Calu3 (cell line): ENCODE results near the gene PSMB2. TPM values are rescaled to one million over a fixed set of nuclear protein-coding genes. Genes with fewer than 3 reads are reported as not detected.

ENCODE experiments used
- BruUV-seq: library from RNA; stranded (reverse); fragments of 400-500 nt; replicated peaks from 2 replicates; lab custom pipeline; 2021; lab: Mats Ljungman, UMichigan
- CTCF ChIA-PET: fragments of 300-600 bp; sonication (Branson Sonifier 250); formaldehyde crosslinking; loops from one replicate; lab custom pipeline; 2022; ENCODE audit warnings: antibody characterized with exemption; lab: Charles Lee
- DNase-seq: peaks from one replicate; pipeline ENCODE4 v3.0.0; 2022
- H3K27ac Mint-ChIP-seq: one replicate; pipeline ENCODE4 v1.8.0; 2022; ENCODE audit warnings: mixed read lengths; ENCODE audit not compliant: unreplicated experiment
- H3K27me3 Mint-ChIP-seq: one replicate; pipeline ENCODE4 v1.8.0; 2022; ENCODE audit warnings: mixed read lengths; ENCODE audit not compliant: unreplicated experiment
- H3K36me3 Mint-ChIP-seq: one replicate; pipeline ENCODE4 v1.8.0; 2022; ENCODE audit warnings: mild to moderate bottlenecking, moderate library complexity, mixed read lengths; ENCODE audit not compliant: insufficient read depth, unreplicated experiment
- H3K4me1 Mint-ChIP-seq: one replicate; pipeline ENCODE4 v1.8.0; 2022; ENCODE audit warnings: mild to moderate bottlenecking, low read depth, mixed read lengths; ENCODE audit not compliant: unreplicated experiment
- H3K4me3 Mint-ChIP-seq: one replicate; pipeline ENCODE4 v1.8.0; 2022; ENCODE audit warnings: mild to moderate bottlenecking, low read depth, moderate library complexity, mixed read lengths; ENCODE audit not compliant: unreplicated experiment
- H3K9me3 Mint-ChIP-seq: one replicate; pipeline ENCODE4 v1.8.0; 2022; ENCODE audit warnings: low read depth, mixed read lengths; ENCODE audit not compliant: unreplicated experiment
- CTCF ChIP-seq: fragments of 200-600 bp; IDR thresholded peaks from one replicate; pipeline ENCODE4 v1.8.0; 2022; ENCODE audit warnings: antibody characterized with exemption; ENCODE audit not compliant: unreplicated experiment
- intact Hi-C: fragments of 100-400 bp; cut with micrococcal nuclease; formaldehyde crosslinking; loops from one replicate; pipeline ENCODE4 v1.10.0; 2022; ENCODE audit not compliant: unreplicated experiment
- total RNA-seq: library from RNA; stranded (reverse); gene quantifications from 2 replicates; pipeline ENCODE4 v1.2.3, GENCODE V29; 2022

PSMB2 gene
- total RNA-seq, 1 experiment from 2014 or later = 109 TPM

GRCh38 chr1:35657851-35658250 lies 16.5 kb upstream of the PSMB2 start:
- CTCF ChIA-PET = no interaction called here
- H3K9me3 Mint-ChIP-seq = no peaks in the 10 kb centered on the region
- H3K27ac Mint-ChIP-seq = no peak overlapping the region
- H3K4me3 Mint-ChIP-seq = no peak overlapping the region
- DNase-seq = no peak
- TF ChIP-seq CTCF = no peak
- no peaks in the 10 kb centered on the region for H3K4me1 Mint-ChIP-seq
- H3K36me3 Mint-ChIP-seq = no peaks in the 10 kb centered on the region
- H3K27me3 Mint-ChIP-seq = peaks cover 71% of the 10 kb centered on the region
- no TSS peak for BruUV-seq
- intact Hi-C loops = no loop called here

- BruUV-seq = no TSS peak
- H3K27me3 Mint-ChIP-seq = peaks cover 77% of the 10 kb centered on the region
- no peak for DNase-seq
- H3K9me3 Mint-ChIP-seq = no peaks in the 10 kb centered on the region
- H3K36me3 Mint-ChIP-seq = no peaks in the 10 kb centered on the region
- CTCF ChIA-PET = interaction anchor here (0.5 kb wide), 1 partner anchor 651 kb away, joined by 4 read pairs; no protein-coding TSS in a partner anchor
- H3K4me3 Mint-ChIP-seq = no peak overlapping the region
- no peak for TF ChIP-seq CTCF
- intact Hi-C loops = no loop called here
- no peaks in the 10 kb centered on the region for H3K4me1 Mint-ChIP-seq
- no peak overlapping the region for H3K27ac Mint-ChIP-seq
Observed at GRCh38 chr1:35656863-35657232, 15.5 kb upstream of the PSMB2 start.

GRCh38 chr1:35656148-35656862 lies 15.0 kb upstream of the PSMB2 start:
- CTCF ChIA-PET = no interaction called here
- no peak overlapping the region for H3K4me3 Mint-ChIP-seq
- H3K9me3 Mint-ChIP-seq = no peaks in the 10 kb centered on the region
- no peak for TF ChIP-seq CTCF
- intact Hi-C loops = no loop called here
- no peak for DNase-seq
- H3K27ac Mint-ChIP-seq = no peak overlapping the region
- H3K36me3 Mint-ChIP-seq = no peaks in the 10 kb centered on the region
- no TSS peak for BruUV-seq
- peaks cover 81% of the 10 kb centered on the region for H3K27me3 Mint-ChIP-seq
- H3K4me1 Mint-ChIP-seq = no peaks in the 10 kb centered on the region

- no peaks in the 10 kb centered on the region for H3K36me3 Mint-ChIP-seq
- no peak overlapping the region for H3K27ac Mint-ChIP-seq
- BruUV-seq = no TSS peak
- no peak for DNase-seq
- H3K9me3 Mint-ChIP-seq = no peaks in the 10 kb centered on the region
- no peak for TF ChIP-seq CTCF
- intact Hi-C loops = no loop called here
- CTCF ChIA-PET = interaction anchor here (0.6 kb wide), 1 partner anchor 10 kb away, joined by 3 read pairs; no protein-coding TSS in a partner anchor
- no peaks in the 10 kb centered on the region for H3K4me1 Mint-ChIP-seq
- peaks cover 81% of the 10 kb centered on the region for H3K27me3 Mint-ChIP-seq
- H3K4me3 Mint-ChIP-seq = no peak overlapping the region
Observed at GRCh38 chr1:35655196-35655595, 13.9 kb upstream of the PSMB2 start.
